KMS-11 (cell line): ENCODE measurements around the gene ABHD17B.
A peak's percentile ranks its signal among the peaks of the same experiment; 100 is the strongest.
"Not testable (repeated sequence)": the region's sequence is repeated elsewhere in the genome, so short reads cannot be mapped to it uniquely, and the experiment has no call there.

Source experiments
- H2AFZ ChIP-seq: fragments of 200-600 bp; sonication (generic); 2 replicates; pipeline ENCODE4 v1.6.1; 2016; ENCODE audit warnings: antibody characterized with exemption, mixed run types, low read depth
- H3K27ac ChIP-seq: fragments of 200-600 bp; sonication (generic); 2 replicates; pipeline ENCODE4 v1.6.1; 2016; ENCODE audit warnings: mild to moderate bottlenecking, mixed run types
- H3K27me3 ChIP-seq: fragments of 200-600 bp; sonication (generic); 2 replicates; pipeline ENCODE4 v1.6.1; 2017; ENCODE audit warnings: mild to moderate bottlenecking, low read depth, mixed run types, moderate library complexity; ENCODE audit not compliant: insufficient read depth
- H3K36me3 ChIP-seq: fragments of 200-600 bp; sonication (generic); 2 replicates; pipeline ENCODE4 v1.6.1; 2017; ENCODE audit warnings: mild to moderate bottlenecking, mixed run types; ENCODE audit not compliant: insufficient read depth
- H3K4me1 ChIP-seq: fragments of 200-600 bp; sonication (generic); 2 replicates; pipeline ENCODE4 v1.6.1; 2016; ENCODE audit warnings: mild to moderate bottlenecking, low read depth, mixed run types; ENCODE audit not compliant: poor library complexity, severe bottlenecking
- H3K4me2 ChIP-seq: fragments of 200-600 bp; sonication (generic); 2 replicates; pipeline ENCODE4 v1.7.0; 2016; ENCODE audit warnings: mild to moderate bottlenecking, mixed run types
- H3K4me3 ChIP-seq: fragments of 200-600 bp; sonication (generic); IDR thresholded peaks from 2 replicates; pipeline ENCODE4 v1.6.1; 2017; ENCODE audit warnings: low read depth, low read length, mixed read lengths; ENCODE audit not compliant: insufficient read depth
- H3K79me2 ChIP-seq: fragments of 200-600 bp; sonication (generic); 2 replicates; pipeline ENCODE4 v1.6.1; 2016; ENCODE audit warnings: low read depth, mixed run types; ENCODE audit not compliant: insufficient read depth
- H3K9ac ChIP-seq: fragments of 200-600 bp; sonication (generic); 2 replicates; pipeline ENCODE4 v1.6.1; 2016; ENCODE audit warnings: mild to moderate bottlenecking, mixed run types
- H4K20me1 ChIP-seq: fragments of 200-600 bp; sonication (generic); 2 replicates; pipeline ENCODE4 v1.6.1; 2016; ENCODE audit warnings: mild to moderate bottlenecking, mixed run types; ENCODE audit not compliant: insufficient read depth
- CTCF ChIP-seq: fragments of 200-600 bp; sonication (generic); conservative IDR thresholded peaks from 2 replicates; pipeline ENCODE4 v1.6.1; 2017; ENCODE audit warnings: low read depth, mild to moderate bottlenecking, antibody characterized with exemption, low read length, moderate library complexity, mixed read lengths

Gene ABHD17B

GRCh38 chr9:71908825-71909224 is 2.2 kb downstream of the ABHD17B start:
- Histone ChIP-seq H3K4me1 (peaks cover 31% of the 10 kb centered on the region), H3K36me3 (no peaks in the 10 kb centered on the region), H3K9ac (peak overlapping the region; percentile 88), H3K4me2 (peak overlapping the region; percentile 98), H4K20me1 (peaks cover 24% of the 10 kb centered on the region), H3K27me3 (no peaks in the 10 kb centered on the region), H3K27ac (peak overlapping the region; percentile 91; the same call in 1 of the 2 replicates), H2AFZ (no peak overlapping the region), H3K79me2 (peaks cover 87% of the 10 kb centered on the region), H3K4me3 (no peak overlapping the region)
- TF ChIP-seq CTCF, result no peak

- TF ChIP-seq CTCF, result no peak
- Histone ChIP-seq H3K79me2 (peaks cover 100% of the 10 kb centered on the region), H3K27me3 (no peaks in the 10 kb centered on the region), H4K20me1 (peaks cover 20% of the 10 kb centered on the region; the same call in 1 of the 2 replicates), H3K27ac (no peak overlapping the region), H3K4me1 (peaks cover 55% of the 10 kb centered on the region), H3K36me3 (no peaks in the 10 kb centered on the region), H3K9ac (no peak overlapping the region), H3K4me2 (no peak overlapping the region), H2AFZ (no peak overlapping the region), H3K4me3 (no peak overlapping the region)
These were observed 6.9 kb downstream of the ABHD17B start for GRCh38 chr9:71904076-71904475.

GRCh38 chr9:71901695-71902597 is 9.0 kb downstream of the ABHD17B start:
- Histone ChIP-seq H3K36me3 (no peaks in the 10 kb centered on the region), H3K27me3 (no peaks in the 10 kb centered on the region), H3K4me1 (peaks cover 59% of the 10 kb centered on the region), H3K4me3 (no peak overlapping the region), H2AFZ (no peak overlapping the region), H3K27ac (no peak overlapping the region), H3K9ac (no peak overlapping the region), H3K79me2 (peaks cover 100% of the 10 kb centered on the region), H3K4me2 (no peak overlapping the region), H4K20me1 (peaks cover 15% of the 10 kb centered on the region)
- TF ChIP-seq CTCF, result no peak

- peaks cover 14% of the 10 kb centered on the region for H4K20me1 ChIP-seq
- peak overlapping the region; percentile 73 for H3K4me2 ChIP-seq
- not testable (repeated sequence) for H3K36me3 ChIP-seq, H2AFZ ChIP-seq, H3K27me3 ChIP-seq, H3K4me3 ChIP-seq, H3K9ac ChIP-seq
- H3K27ac ChIP-seq, result peak overlapping the region; percentile 27; the same call in 1 of the 2 replicates
- H3K4me1 ChIP-seq, result peaks cover 77% of the 10 kb centered on the region
- peaks cover 100% of the 10 kb centered on the region for H3K79me2 ChIP-seq
These were observed 12.2 kb downstream of the ABHD17B start for GRCh38 chr9:71898756-71899155.

- Histone ChIP-seq H3K9ac (no peak overlapping the region), H4K20me1 (peaks cover 14% of the 10 kb centered on the region), H2AFZ (no peak overlapping the region), H3K4me3 (no peak overlapping the region), H3K79me2 (peaks cover 100% of the 10 kb centered on the region), H3K27ac (peak overlapping the region; percentile 29; the same call in 1 of the 2 replicates), H3K4me1 (peaks cover 74% of the 10 kb centered on the region), H3K27me3 (no peaks in the 10 kb centered on the region), H3K4me2 (peak overlapping the region; percentile 52), H3K36me3 (no peaks in the 10 kb centered on the region)
- TF ChIP-seq CTCF, result no peak
These were observed 13.4 kb downstream of the ABHD17B start for GRCh38 chr9:71897577-71897976.
